ENCODE data around the gene PYDC1.
"Not testable (repeated sequence)": the region's sequence is repeated elsewhere in the genome, so short reads cannot be mapped to it uniquely, and the experiment has no call there.

Gene PYDC1

GRCh38 chr16:31221357-31222160 is 4.6 kb upstream of the PYDC1 start:
- no peak for DNase-seq (ENCODE audit: low spot score)

GRCh38 chr16:31219154-31219741 is 2.3 kb upstream of the PYDC1 start:
- no peak for DNase-seq (ENCODE audit: low spot score)

- no peak for DNase-seq (ENCODE audit: low spot score)
These were observed 198 bp upstream of the PYDC1 start for GRCh38 chr16:31217136-31217530.

GRCh38 chr16:31215287-31216162 is 1.4 kb downstream of the PYDC1 start:
- DNase-seq (ENCODE audit: low spot score): no peak

- DNase-seq (ENCODE audit: low spot score): no peak
These were observed 2.1 kb downstream of the PYDC1 start for GRCh38 chr16:31214708-31215286.

GRCh38 chr16:31213877-31214707 is 2.8 kb downstream of the PYDC1 start, which contains the start of gene TRIM72:
TRIM72 (plus strand) TSS chr16:31214119; CDS start chr16:31214739, 620 bp downstream.
- DNase-seq (ENCODE audit: low spot score): no peak

GRCh38 chr16:31213342-31213741 is 3.6 kb downstream of the PYDC1 start:
- no peak for DNase-seq (ENCODE audit: low spot score)

- DNase-seq (ENCODE audit: low spot score): no peak
These were observed 10.2 kb downstream of the PYDC1 start for GRCh38 chr16:31206776-31207175.

GRCh38 chr16:31204871-31205666 is 11.9 kb downstream of the PYDC1 start:
- DNase-seq (ENCODE audit: low spot score): no peak

- DNase-seq (ENCODE audit: low spot score): no peak
These were observed 14.2 kb downstream of the PYDC1 start, which contains the start of gene PYCARD for GRCh38 chr16:31202414-31203375. PYCARD (minus strand) TSS chr16:31202760; CDS start chr16:31202690, 70 bp downstream.

GRCh38 chr16:31201582-31202413 is 15.1 kb downstream of the PYDC1 start:
- DNase-seq (ENCODE audit: low spot score): no peak

GRCh38 chr16:31200821-31201568 is 15.9 kb downstream of the PYDC1 start:
- DNase-seq (ENCODE audit: low spot score): no peak

- not testable (repeated sequence) for DNase-seq (ENCODE audit: low spot score)
These were observed 16.8 kb downstream of the PYDC1 start for GRCh38 chr16:31200111-31200510.

GRCh38 chr16:31199430-31200041 is 17.4 kb downstream of the PYDC1 start:
- DNase-seq (ENCODE audit: low spot score): no peak

GRCh38 chr16:31198207-31198882 is 18.6 kb downstream of the PYDC1 start:
- DNase-seq (ENCODE audit: low spot score): no peak

- DNase-seq (ENCODE audit: low spot score): no peak
These were observed 20.4 kb downstream of the PYDC1 start for GRCh38 chr16:31196324-31197088.
